HG02884 (cell line): ENCODE measurements around the gene C13orf46.

Experiments used
- ATAC-seq: cut with Tn5 transposase; IDR thresholded peaks from one replicate; pipeline ENCODE4 v1.9.1; 2021; ENCODE audit warnings: mild to moderate bottlenecking, moderate library complexity; ENCODE audit not compliant: unreplicated experiment

Gene C13orf46

GRCh38 chr13:113941571-113942191 is 32.2 kb downstream of the C13orf46 start:
- no peak for ATAC-seq

- no peak for ATAC-seq
Measured at GRCh38 chr13:113939944-113940297, 34.0 kb downstream of the C13orf46 start.

DNA sequence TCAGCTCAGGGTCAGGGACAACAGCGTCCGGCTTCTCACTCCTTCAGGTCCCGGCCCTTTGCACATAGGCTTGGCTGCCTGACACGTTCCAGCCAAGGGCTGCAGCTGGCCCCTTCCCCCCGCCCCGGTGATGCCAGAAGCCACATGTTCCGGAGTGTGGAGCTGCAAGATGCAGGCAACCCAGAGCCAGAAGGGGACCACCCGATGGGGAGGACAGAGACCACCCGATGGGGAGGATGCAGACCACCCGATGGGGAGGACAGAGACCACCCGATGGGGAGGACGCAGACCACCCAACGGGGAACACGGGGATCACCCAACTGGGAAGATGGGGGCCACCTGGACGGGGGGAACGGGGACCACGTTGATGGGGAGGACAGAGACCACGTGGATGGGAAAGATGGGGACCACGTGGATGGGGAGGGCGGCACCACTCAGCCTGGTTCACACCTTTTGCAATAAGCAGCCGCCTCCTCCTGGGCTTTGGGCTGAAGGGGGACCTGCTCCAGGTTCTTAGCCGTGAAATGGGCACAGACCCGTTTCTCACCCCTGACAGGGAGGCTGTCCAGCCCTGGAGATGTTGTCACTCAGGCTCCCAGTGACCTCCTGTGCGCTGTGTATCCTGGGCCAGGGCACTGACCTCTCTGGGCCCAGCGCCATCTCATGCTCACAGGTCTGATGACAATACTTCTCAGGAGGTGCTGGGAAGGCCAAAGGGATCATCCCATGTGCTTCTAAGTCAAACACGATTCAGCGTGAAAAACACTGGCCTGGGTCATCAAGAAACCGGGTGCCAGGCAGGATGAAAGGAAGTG is 34.5 kb downstream of the C13orf46 start:
- ATAC-seq: no peak

DNA sequence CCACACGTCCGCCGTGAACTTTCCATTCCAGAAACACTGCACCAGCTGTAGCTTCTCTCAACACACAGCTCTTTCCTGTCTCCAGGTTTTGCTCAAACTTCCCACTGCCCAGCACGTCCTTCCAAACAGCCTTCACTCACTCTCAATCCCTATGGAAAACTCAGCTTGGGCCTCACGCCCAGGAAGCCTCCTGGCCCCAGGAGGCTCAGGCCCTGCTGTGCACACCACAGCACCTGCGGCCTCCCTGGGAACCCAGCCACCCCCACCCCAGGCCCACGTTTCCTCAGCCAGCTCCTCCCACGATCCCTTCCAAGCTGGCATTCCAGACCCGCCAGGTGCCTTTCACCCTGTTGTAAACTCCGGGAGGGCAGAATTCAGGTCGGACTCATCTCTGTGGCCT is 35.2 kb downstream of the C13orf46 start:
- no peak for ATAC-seq

DNA sequence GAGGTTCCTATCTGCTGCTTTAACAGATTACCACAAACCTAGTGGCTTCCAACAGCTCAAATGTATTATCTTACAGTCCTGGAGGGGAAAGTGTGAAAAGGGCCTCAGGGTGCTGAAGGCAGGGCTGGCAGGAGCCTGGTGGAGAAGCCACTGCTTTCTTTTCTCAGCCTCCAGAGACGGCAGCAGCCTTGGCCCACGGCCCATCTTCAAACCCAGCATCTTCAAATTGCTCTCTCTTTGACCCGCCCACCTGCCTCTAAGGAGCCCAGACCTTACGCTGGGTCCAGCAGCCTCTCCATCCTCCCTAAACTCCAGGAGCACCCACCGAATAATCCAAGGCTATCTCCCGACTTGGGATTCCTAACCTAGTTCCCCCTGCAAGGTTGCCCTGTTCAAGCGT is 35.6 kb downstream of the C13orf46 start:
- no peak for ATAC-seq

- ATAC-seq: no peak
Measured at GRCh38 chr13:113937527-113938180, 36.2 kb downstream of the C13orf46 start.

DNA sequence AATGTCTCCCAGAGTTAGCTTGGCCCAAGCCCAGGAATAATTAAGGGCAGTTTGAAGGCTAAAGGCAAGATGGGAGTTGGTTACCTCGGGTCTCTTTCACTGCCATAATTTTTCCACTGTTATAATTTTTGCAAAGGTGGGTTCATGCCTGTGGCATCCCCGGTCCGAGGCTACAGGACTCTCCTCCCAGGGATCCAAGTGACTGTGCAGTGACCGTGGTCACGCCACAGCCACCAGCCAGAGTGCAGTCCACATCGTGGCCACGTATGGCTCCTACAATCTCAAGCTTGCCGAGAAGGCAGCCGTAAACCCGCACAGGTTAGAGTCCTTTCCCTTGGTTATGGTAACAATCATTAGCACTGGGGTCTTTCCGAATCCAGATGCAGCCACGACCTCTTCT is 36.8 kb downstream of the C13orf46 start:
- no peak for ATAC-seq

DNA sequence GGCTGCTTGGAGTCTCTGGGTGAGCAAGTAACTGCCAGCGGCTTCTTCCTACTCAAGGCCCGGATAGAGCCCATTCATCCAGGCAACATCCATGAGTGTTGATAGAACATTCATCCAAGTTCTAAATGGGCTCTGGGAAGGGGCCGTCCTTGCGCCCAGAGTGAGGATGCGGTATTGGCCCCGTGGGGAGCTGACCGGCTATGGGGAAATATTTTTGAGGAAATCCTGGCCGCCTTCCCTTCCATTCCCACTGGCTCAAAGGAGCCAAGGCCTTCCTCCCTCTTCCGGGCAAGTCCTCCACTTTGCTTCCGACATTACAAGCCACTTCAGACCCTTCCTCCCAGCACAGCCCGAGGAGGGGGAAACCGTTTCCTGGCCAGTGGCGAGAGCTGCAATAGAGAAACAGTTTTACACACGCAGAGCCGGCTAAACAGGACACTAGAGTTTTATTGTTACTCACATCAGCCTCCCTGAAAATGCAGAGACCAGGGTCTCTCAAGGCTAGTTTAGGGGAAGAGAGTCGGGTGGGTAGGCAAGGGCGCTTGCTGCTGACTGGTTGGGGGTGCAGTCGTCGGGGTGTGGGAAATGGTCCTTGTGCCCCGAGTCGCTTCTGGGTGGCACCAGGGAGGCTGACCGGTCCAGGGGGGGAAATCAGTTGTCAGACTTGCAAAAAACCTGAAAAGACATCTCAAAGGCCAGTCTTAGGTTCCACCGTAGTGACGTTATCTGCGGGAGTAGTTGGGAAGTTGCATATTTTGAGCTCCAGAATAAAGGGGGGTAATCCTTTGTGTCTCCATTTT is 37.5 kb downstream of the C13orf46 start:
- ATAC-seq: no peak

DNA sequence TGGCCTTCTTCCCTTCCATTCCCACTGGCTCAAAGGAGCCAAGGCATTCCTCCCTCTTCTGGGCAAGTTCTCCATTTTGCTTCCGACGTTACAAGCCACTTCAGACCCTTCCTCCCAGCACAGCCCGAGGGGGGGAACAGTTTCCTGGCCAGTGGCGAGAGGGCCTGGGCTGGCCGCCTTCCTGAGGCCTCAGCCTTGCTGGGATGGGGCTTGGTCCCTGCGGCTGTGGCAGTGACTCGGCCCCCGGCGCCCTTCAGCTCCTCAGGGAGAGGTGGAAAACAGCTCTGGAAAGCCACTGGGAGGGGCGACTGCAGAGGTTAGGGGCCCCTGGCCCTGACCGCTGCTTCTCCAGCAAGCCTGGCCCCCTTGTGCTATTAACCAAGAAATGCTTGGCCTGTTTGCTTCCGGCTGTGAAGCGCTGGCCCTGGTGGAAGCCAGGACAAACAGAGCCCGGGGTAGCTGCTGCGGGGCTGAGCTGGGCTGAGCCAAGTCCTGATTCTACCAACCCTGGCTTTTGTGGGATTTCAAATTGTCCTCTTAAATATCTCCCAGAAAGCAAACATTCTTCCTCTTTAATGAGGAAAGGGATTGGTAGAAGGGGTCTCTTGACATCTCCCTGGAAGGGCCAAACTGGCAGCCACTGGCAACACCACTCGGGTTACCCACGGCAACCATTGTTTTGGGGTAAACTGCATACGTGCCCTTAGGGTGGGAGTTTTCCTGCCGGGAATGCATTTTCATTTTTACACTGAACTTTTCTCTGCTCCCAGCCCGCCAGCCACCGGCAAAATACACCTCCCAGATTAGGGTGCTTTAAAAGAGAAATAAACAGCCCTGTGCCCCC is 38.7 kb downstream of the C13orf46 start:
- ATAC-seq: no peak

GRCh38 chr13:113934576-113934975 is 39.3 kb downstream of the C13orf46 start:
- no peak for ATAC-seq

- no peak for ATAC-seq
Measured at GRCh38 chr13:113933901-113934300, 40.0 kb downstream of the C13orf46 start.

GRCh38 chr13:113931841-113932459 is 41.9 kb downstream of the C13orf46 start:
- ATAC-seq: no peak

DNA sequence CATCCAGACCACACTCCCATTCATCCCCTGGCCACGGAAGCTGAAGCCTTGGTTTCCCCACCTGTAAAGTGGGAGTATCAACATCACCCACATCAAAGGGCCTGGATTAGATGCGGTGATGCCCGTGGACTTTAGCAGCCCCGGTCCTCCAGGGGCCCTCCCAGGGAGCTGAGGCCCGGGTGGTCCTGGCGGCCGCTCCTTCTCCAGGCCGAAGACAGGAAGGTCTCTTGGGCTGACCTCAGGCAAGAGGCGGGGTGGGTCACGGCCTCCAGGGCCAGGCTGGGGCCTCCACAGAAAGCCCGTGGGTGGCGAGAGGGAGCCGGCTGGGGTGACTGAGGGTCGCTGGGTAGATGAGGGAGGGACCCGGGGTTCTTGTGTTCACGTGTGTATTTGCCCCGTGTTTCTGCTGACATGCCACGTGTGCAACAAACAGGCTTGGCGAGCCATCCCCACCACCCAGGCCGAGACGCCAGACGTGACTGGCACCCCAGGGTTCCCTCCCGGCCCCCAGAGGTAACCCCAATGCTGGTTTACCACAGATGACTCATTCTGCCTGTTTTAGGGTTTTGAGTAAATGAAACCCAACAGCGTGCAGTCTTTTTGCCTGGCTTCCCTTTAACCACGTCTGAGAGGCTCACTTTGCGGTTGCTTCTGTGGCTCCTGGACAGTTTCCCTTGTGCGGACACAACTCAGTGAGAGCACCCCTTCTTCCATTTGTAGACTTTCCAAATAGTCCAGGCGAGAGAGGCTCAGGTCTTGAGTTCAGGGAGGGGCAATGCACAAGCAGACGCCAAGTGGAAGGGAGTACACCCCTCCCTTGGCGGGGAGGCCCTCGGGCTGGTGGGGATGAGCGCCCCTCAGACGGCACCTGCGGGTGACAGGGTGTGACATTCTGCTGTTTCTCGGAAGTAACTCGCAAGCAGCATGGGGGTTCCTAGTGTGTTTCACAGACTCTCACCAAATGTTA is 42.9 kb downstream of the C13orf46 start:
- ATAC-seq: no peak

DNA sequence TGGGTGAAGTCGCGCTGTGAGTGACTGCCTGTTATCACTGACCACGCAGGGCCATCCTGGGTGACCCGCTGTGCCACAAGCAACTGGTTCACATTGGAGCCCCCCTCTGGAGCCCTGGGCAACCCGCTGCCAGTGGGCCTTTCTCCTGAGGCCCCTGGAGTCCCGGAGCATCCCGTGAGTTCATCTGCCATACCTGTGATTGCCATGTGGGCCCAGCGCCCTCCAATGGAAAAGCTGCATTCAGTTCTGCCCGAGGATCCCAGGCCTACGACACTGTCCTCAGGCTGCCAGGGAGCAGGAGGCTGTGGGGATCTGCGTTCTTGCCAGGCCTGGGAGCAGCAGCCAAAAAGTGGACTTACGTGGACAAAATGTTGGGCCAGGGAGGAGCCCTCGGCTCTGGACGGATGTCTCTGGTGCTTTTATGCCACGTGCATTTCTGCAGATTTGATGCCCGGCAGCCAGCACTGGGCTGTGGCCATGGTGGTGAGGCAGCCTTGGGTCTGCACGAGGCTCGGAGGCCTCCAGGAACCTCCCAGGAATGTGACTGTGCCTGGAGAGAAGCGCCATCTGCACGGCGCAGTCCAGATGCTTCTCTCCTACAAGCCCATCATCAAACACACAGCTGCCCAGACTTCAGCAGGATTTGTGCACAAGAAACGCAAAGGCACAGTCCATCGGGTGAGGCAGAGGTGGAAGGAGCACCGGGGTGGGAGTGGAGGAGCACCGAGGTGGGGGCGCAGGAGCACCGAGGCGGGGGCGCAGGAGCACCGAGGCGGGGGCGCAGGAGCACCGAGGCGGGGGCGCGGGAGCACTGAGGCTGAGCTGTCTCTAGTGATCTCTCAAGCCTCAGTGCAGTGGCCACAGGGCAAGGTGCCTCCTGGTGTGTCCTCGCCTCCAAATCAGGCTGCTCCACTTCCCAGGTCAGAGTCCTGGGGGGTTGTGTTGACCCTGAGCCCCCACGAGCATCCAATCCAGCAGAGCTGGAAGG is 44.0 kb downstream of the C13orf46 start:
- no peak for ATAC-seq

- ATAC-seq: no peak
Measured at GRCh38 chr13:113928685-113929627, 44.9 kb downstream of the C13orf46 start.
